H9 (cell line): ENCODE data around the gene PDZK1. TPM values are rescaled to one million over a fixed set of nuclear protein-coding genes. Genes with fewer than 3 reads are reported as not detected.

Source experiments
- DNase-seq: peaks from one replicate; pipeline ENCODE4 v3.0.0-alpha.2; 2017
- H2AFZ ChIP-seq: one replicate; pipeline ENCODE4 v1.6.1; 2013; ENCODE audit warnings: mild to moderate bottlenecking, low read length, control low read depth, moderate library complexity
- H2AK5ac ChIP-seq: 2 replicates; pipeline ENCODE4 v1.6.1; 2013; ENCODE audit warnings: low read length, control low read depth, mixed read lengths; ENCODE audit not compliant: insufficient read length
- H2BK120ac ChIP-seq: one replicate; pipeline ENCODE4 v1.6.1; 2013; ENCODE audit warnings: low read depth, mild to moderate bottlenecking, low read length, control low read depth, inconsistent platforms; ENCODE audit not compliant: poor library complexity, severe bottlenecking
- H2BK12ac ChIP-seq: 2 replicates; pipeline ENCODE4 v1.6.1; 2013; ENCODE audit warnings: low read length, control low read depth, mixed read lengths, low read depth; ENCODE audit not compliant: insufficient read length
- H2BK15ac ChIP-seq: 2 replicates; pipeline ENCODE4 v1.6.1; 2013; ENCODE audit warnings: low read depth, low read length, control low read depth
- H2BK20ac ChIP-seq: one replicate; pipeline ENCODE4 v1.6.1; 2013; ENCODE audit warnings: low read depth, mild to moderate bottlenecking, low read length, control low read depth, inconsistent platforms; ENCODE audit not compliant: poor library complexity, severe bottlenecking
- H2BK5ac ChIP-seq: 2 replicates; pipeline ENCODE4 v1.6.1; 2013; ENCODE audit warnings: low read length, control low read depth, mixed read lengths; ENCODE audit not compliant: insufficient read length
- H3K14ac ChIP-seq: 2 replicates; pipeline ENCODE4 v1.6.1; 2013; ENCODE audit warnings: low read length, control low read depth; ENCODE audit not compliant: insufficient read depth
- H3K18ac ChIP-seq: 2 replicates; pipeline ENCODE4 v1.6.1; 2013; ENCODE audit warnings: low read depth, mild to moderate bottlenecking, mixed read lengths, low read length, control low read depth; ENCODE audit not compliant: insufficient read length
- H3K23ac ChIP-seq: 2 replicates; pipeline ENCODE4 v1.6.1; 2013; ENCODE audit warnings: low read length, control low read depth, mixed read lengths, low read depth; ENCODE audit not compliant: insufficient read length
- H3K23me2 ChIP-seq: 2 replicates; pipeline ENCODE4 v1.6.1; 2013; ENCODE audit warnings: low read depth, mild to moderate bottlenecking, mixed read lengths, low read length, control low read depth; ENCODE audit not compliant: insufficient read length, poor library complexity, severe bottlenecking
- H3K27ac ChIP-seq: 2 replicates; pipeline ENCODE4 v1.5.1; 2013; ENCODE audit warnings: low read length, control low read depth, mixed read lengths, low read depth; ENCODE audit not compliant: insufficient read length
- H3K27me3 ChIP-seq: 2 replicates; pipeline ENCODE4 v1.6.1; 2013; ENCODE audit warnings: low read length, control low read depth, inconsistent platforms; ENCODE audit not compliant: insufficient read depth
- H3K4ac ChIP-seq: 2 replicates; pipeline ENCODE4 v1.6.1; 2013; ENCODE audit warnings: low read depth, mild to moderate bottlenecking, control low read depth, inconsistent platforms, low read length, moderate library complexity
- H3K4me1 ChIP-seq: 2 replicates; pipeline ENCODE4 v1.6.1; 2013; ENCODE audit warnings: low read length, control low read depth, inconsistent platforms; ENCODE audit not compliant: insufficient read depth
- H3K4me2 ChIP-seq: 2 replicates; pipeline ENCODE4 v1.6.1; 2013; ENCODE audit warnings: low read length, control low read depth, mixed read lengths; ENCODE audit not compliant: insufficient read length, insufficient read depth
- H3K56ac ChIP-seq: 2 replicates; pipeline ENCODE4 v1.6.1; 2013; ENCODE audit warnings: low read depth, mild to moderate bottlenecking, mixed read lengths, low read length, control low read depth; ENCODE audit not compliant: insufficient read length
- H3K79me1 ChIP-seq: 2 replicates; pipeline ENCODE4 v1.6.1; 2013; ENCODE audit warnings: low read depth, mild to moderate bottlenecking, moderate library complexity, low read length, control low read depth, inconsistent platforms; ENCODE audit not compliant: insufficient read depth, poor library complexity, severe bottlenecking
- H3K79me2 ChIP-seq: 2 replicates; pipeline ENCODE4 v1.6.1; 2013; ENCODE audit warnings: low read length, control low read depth, inconsistent platforms; ENCODE audit not compliant: insufficient read depth
- H3K9ac ChIP-seq: 2 replicates; pipeline ENCODE4 v1.6.1; 2013; ENCODE audit warnings: low read length, control low read depth, mixed read lengths; ENCODE audit not compliant: insufficient read length; ENCODE audit errors: extremely low read depth
- H3K9me3 ChIP-seq: one replicate; pipeline ENCODE4 v1.6.1; 2013; ENCODE audit warnings: low read depth, low read length, inconsistent platforms; ENCODE audit not compliant: control insufficient read depth
- H3T11ph ChIP-seq: one replicate; pipeline ENCODE4 v1.6.1; 2013; ENCODE audit warnings: mild to moderate bottlenecking, low read length, control low read depth, inconsistent platforms
- H4K20me1 ChIP-seq: one replicate; pipeline ENCODE4 v1.6.1; 2013; ENCODE audit not compliant: control insufficient read depth, insufficient read length, insufficient read depth
- H4K5ac ChIP-seq: 2 replicates; pipeline ENCODE4 v1.6.1; 2013; ENCODE audit warnings: low read depth, mild to moderate bottlenecking, mixed read lengths, low read length, control low read depth; ENCODE audit not compliant: insufficient read length
- H4K8ac ChIP-seq: replicated peaks from 2 replicates; pipeline ENCODE4 v1.6.1; 2013; ENCODE audit warnings: low read length, control low read depth, mixed read lengths, low read depth; ENCODE audit not compliant: insufficient read length
- H4K91ac ChIP-seq: 2 replicates; pipeline ENCODE4 v1.6.1; 2013; ENCODE audit warnings: low read depth, mild to moderate bottlenecking, moderate library complexity, mixed read lengths, low read length, control low read depth; ENCODE audit not compliant: insufficient read length
- H3K27ac Mint-ChIP-seq, 3 experiments: 2 replicates in 2 of 3; 3 replicates in 1 of 3; pipeline ENCODE4 v1.8.0; 2020 to 2021; ENCODE audit warnings: mixed read lengths in 3 of 3, mild to moderate bottlenecking in 1 of 3, moderate library complexity in 1 of 3
- H3K27me3 Mint-ChIP-seq: 2 replicates; pipeline ENCODE4 v1.8.0; 2021; ENCODE audit warnings: low read depth, mild to moderate bottlenecking, moderate library complexity, mixed read lengths
- H3K36me3 Mint-ChIP-seq, 3 experiments: 2 replicates in 2 of 3; 3 replicates in 1 of 3; pipeline ENCODE4 v1.8.0; 2020 to 2021; ENCODE audit warnings: low read depth in 3 of 3, mixed read lengths in 3 of 3; ENCODE audit not compliant: insufficient read depth in 1 of 3
- H3K4me1 Mint-ChIP-seq, 2 experiments: 2 replicates each; pipeline ENCODE4 v1.8.0; 2020; ENCODE audit warnings: mixed read lengths in 2 of 2
- H3K4me3 Mint-ChIP-seq, 2 experiments: 2 replicates in 1 of 2; 3 replicates in 1 of 2; pipeline ENCODE4 v1.8.0; 2020 to 2021; ENCODE audit warnings: mild to moderate bottlenecking in 2 of 2, mixed read lengths in 2 of 2, moderate library complexity in 1 of 2
- H3K9me3 Mint-ChIP-seq, 2 experiments: 2 replicates in 1 of 2; 3 replicates in 1 of 2; pipeline ENCODE4 v1.8.0; 2020; ENCODE audit warnings: mild to moderate bottlenecking in 2 of 2, mixed read lengths in 2 of 2, moderate library complexity in 1 of 2
- WGBS: extraction: QIAGEN DNeasy Blood & Tissue Kit; methylation state at CpG from one replicate; pipeline ENCODE4 v1.1.7; 2013; ENCODE audit warnings: missing lambda C conversion rate, low lambda C conversion rate, mixed read lengths; ENCODE audit not compliant: insufficient read length; ENCODE audit errors: extremely low coverage; 5-methylcytosine and 5-hydroxymethylcytosine counted together
- total RNA-seq: library from RNA; stranded (reverse); gene quantifications from 2 replicates; pipeline ENCODE4 v1.2.1, GENCODE V29; 2021
- TF ChIP-seq, protein P1 (sequence below): fragments of 200-600 bp; sonication (generic); conservative IDR thresholded peaks from 3 replicates; pipeline ENCODE4 v1.8.0; 2021; ENCODE audit warnings: antibody characterized with exemption, mild to moderate bottlenecking

The PDZK1 gene
- total RNA-seq, 1 experiment from 2014 or later, result not detected

DNA sequence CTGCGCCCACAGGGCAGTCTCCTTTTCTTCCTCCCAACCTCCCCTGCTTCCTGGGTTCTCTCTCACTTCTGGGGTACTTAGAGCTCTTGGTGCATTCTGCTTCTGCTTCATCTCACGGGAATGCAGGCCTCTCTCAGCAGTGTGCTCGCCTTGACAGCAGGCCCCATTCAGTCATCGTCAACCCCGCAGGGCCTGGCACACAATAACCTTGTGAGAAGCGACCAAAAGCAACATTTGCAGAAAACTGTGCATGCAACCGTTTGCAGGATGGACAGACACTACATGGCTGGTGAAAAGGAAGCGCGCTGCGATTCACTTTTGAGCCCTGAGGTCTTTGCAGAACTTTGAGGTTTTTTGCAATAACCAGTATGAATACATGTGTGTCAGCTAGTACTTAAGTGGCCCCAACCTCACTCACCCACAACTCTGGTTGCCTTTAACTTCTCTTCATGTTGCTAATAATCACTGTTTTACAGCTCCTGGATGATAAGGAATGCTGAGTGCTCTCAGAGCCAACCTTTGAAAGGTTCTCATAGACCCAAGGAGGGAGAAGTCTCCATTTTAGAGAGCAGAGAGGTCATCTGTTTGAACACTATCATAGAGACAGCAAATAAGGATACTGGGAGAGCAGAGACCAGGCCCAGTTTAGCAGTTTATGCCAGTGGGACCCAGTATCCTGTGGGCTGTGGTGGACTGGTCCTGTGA, 9.6 kb upstream of the PDZK1 start:
- no peak overlapping the region for H3K9ac ChIP-seq
- Mint-ChIP-seq H3K27me3 (peaks cover 29% of the 10 kb centered on the region), H3K4me3 (no peak overlapping the region), H3K9me3 (no peaks in the 10 kb centered on the region), H3K27ac (no peak overlapping the region; a peak in 1 of 7 replicates), H3K4me1 (peaks cover 5 to 15% of the 10 kb centered on the region in 2 experiments; a peak in 3 of 4 replicates), H3K36me3 (no peaks in the 10 kb centered on the region)
- H3K23me2 ChIP-seq, result peaks cover 4% of the 10 kb centered on the region
- no peak overlapping the region for H2BK5ac ChIP-seq
- H3K4me2 ChIP-seq, result no peak overlapping the region
- H3K27me3 ChIP-seq, result no peaks in the 10 kb centered on the region
- no peak overlapping the region for H3K4ac ChIP-seq
- no peak overlapping the region for H2BK15ac ChIP-seq
- no peak overlapping the region for H2AFZ ChIP-seq
- H4K91ac ChIP-seq, result no peak overlapping the region
- H2BK12ac ChIP-seq, result no peak overlapping the region
- H3K56ac ChIP-seq, result no peak overlapping the region
- H3K27ac ChIP-seq, result no peak overlapping the region
- no peak overlapping the region for H4K5ac ChIP-seq
- no peak overlapping the region for H3K14ac ChIP-seq
- H2BK20ac ChIP-seq, result no peak overlapping the region
- no peak overlapping the region for H3K18ac ChIP-seq
- no peaks in the 10 kb centered on the region for H3K79me2 ChIP-seq
- no peaks in the 10 kb centered on the region for H3K79me1 ChIP-seq
- no peak overlapping the region for H3K23ac ChIP-seq
- no peak overlapping the region for H2BK120ac ChIP-seq
- no peak for DNase-seq
- no peak overlapping the region for H4K8ac ChIP-seq
- H3K4me1 ChIP-seq, result no peaks in the 10 kb centered on the region
- H3K9me3 ChIP-seq, result no peaks in the 10 kb centered on the region
- H2AK5ac ChIP-seq, result no peak overlapping the region
- WGBS, result no CpG with 5 or more reads among the region's 10 CpGs
- H3T11ph ChIP-seq, result no peak overlapping the region
- no peaks in the 10 kb centered on the region for H4K20me1 ChIP-seq
- TF ChIP-seq, protein P1, sequence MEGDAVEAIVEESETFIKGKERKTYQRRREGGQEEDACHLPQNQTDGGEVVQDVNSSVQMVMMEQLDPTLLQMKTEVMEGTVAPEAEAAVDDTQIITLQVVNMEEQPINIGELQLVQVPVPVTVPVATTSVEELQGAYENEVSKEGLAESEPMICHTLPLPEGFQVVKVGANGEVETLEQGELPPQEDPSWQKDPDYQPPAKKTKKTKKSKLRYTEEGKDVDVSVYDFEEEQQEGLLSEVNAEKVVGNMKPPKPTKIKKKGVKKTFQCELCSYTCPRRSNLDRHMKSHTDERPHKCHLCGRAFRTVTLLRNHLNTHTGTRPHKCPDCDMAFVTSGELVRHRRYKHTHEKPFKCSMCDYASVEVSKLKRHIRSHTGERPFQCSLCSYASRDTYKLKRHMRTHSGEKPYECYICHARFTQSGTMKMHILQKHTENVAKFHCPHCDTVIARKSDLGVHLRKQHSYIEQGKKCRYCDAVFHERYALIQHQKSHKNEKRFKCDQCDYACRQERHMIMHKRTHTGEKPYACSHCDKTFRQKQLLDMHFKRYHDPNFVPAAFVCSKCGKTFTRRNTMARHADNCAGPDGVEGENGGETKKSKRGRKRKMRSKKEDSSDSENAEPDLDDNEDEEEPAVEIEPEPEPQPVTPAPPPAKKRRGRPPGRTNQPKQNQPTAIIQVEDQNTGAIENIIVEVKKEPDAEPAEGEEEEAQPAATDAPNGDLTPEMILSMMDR, result no peak
